ENCODE measurements around the gene NRXN3. TPM values are rescaled to one million over a fixed set of nuclear protein-coding genes. Genes with fewer than 3 reads are reported as not detected.

The NRXN3 gene
- total RNA-seq, 1 experiment from 2014 or later: 0.80 TPM

DNA sequence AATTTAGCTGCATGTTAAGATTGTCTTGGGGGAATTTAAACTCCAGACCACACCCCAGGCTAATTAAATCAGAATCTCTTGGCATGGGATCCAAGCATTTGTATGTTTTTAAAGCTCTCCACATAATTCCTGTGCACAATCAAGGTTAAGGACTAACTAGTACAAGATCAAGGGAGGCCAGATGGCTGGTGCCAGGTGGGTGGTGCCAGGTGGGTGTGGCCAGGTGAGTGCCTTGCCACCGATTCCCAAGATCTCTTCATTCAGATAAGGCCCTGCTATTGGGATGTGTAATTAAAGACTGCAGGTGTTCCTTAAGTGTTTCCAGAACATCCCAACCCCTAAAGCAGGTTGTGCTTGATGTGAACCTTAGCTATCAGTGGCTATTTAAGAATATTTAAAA, 75.1 kb downstream of the NRXN3 start:
- DNase-seq: no peak
- H3K4me3 ChIP-seq (ENCODE audit: insufficient read depth, low read depth, low read length): no peak overlapping the region
- H3K27me3 ChIP-seq (ENCODE audit: control insufficient read depth, insufficient read depth, low read length): no peaks in the 10 kb centered on the region
- H3K36me3 ChIP-seq (replicated peaks; ENCODE audit: control insufficient read depth, insufficient read depth, low read length): no peaks in the 10 kb centered on the region

DNA sequence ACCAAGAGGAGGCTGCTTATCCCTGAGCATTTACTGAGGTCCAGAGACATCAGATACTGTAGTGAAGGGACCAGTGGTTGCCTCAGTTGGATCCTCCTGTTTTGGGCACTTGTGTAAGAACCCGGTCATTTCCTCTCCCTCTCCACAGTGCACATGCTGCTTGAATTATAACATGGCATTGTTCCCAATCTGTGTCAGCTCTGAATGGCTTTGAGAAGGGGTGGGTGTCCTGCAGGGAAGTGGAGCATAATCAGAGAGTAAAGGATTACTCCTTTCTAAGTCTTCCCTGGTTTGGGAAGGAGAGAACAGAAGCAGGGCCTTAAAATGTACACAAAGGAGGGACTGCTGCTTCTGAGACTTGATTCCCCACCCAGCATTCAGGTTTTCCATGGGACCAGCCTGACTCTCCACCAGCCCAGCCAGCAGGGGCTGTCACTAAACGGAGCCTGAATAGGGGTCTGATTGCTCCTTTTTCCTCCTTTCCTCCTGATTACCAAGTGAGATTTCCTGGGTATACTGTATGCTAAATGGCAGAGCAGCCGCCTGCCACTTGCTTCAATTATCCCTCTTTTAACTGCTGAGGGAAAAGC, 78.4 kb downstream of the NRXN3 start:
- peak; percentile 38 for DNase-seq
- no peak overlapping the region for H3K4me3 ChIP-seq (ENCODE audit: insufficient read depth, low read depth, low read length)

DNA sequence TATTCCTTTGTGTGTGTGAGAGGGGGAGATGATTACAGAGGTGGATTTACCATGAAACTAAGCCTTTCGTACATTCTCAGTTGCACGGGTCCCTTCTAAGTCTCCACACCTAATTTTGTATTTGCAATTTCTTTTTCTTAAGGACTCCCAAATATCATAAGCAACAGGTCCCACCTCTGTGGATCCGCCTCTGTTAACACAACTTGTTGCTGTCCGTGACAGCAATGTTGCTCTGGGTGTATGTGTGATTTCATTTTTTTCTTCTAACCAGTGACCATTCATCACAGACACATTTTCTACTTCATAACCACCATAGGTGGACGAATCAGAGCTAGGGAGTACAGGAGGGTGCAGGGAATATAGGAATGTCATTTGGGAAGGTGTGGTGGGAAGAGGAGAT, 81.1 kb downstream of the NRXN3 start:
- no peaks in the 10 kb centered on the region for H3K27me3 ChIP-seq (ENCODE audit: control insufficient read depth, insufficient read depth, low read length)
- H3K4me3 ChIP-seq (ENCODE audit: insufficient read depth, low read depth, low read length): no peak overlapping the region
- H3K36me3 ChIP-seq (replicated peaks; ENCODE audit: control insufficient read depth, insufficient read depth, low read length): no peaks in the 10 kb centered on the region
- DNase-seq: no peak

More for the DNA sequence above, 78.4 kb downstream of the NRXN3 start:
- H3K27me3 ChIP-seq (ENCODE audit: control insufficient read depth, insufficient read depth, low read length): no peaks in the 10 kb centered on the region
- no peaks in the 10 kb centered on the region for H3K36me3 ChIP-seq (replicated peaks; ENCODE audit: control insufficient read depth, insufficient read depth, low read length)

DNA sequence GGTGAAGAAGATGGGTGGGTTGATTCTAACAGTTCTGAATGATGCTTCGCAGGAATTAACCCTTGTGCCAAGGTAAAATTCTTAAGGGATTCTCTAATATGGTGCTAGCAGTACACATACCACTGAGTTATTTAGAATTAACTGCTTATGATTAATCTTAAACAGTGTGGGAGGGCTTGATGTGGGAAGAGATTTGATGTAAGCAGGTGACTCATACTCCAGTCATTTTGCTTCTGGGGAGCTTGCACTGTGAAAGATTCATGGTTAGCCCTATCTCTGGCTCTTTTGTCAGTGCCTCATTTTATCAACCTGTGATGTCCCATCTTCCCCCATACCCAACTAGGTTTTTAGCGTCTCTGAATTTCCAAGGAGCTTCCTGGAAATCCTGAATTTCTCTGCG, 83.8 kb downstream of the NRXN3 start:
- no peak for DNase-seq
- Histone ChIP-seq H3K27me3 (ENCODE audit: control insufficient read depth, insufficient read depth, low read length) (no peaks in the 10 kb centered on the region), H3K4me3 (ENCODE audit: insufficient read depth, low read depth, low read length) (no peak overlapping the region), H3K36me3 (replicated peaks; ENCODE audit: control insufficient read depth, insufficient read depth, low read length) (no peaks in the 10 kb centered on the region)

DNA sequence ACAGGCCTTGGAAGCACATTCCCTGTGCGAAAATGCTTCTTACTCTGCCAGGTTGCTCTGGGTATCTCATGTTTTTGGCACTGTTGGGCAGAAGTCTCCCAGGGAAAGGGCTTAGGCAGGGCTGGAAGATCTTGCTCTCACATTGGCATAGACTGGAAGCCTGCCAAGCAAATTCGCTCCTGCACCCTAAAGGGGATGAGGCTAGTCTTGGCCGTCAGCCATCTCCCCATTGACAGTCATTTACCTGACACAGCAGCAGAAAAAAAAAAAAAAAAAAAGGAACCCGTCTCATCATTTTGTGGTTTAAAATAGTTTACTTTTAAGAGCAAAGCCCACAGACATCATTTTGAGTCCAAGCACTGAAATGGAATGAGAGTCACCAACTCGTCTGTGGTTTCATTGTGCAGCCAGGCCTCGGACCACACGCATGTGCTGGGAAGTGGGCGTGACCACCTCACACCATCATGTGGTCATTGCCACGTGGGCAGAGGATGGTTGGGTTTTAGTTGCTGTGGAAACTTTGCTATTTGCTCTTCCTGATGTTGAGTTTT, 84.8 kb downstream of the NRXN3 start:
- Histone ChIP-seq H3K36me3 (replicated peaks; ENCODE audit: control insufficient read depth, insufficient read depth, low read length) (no peaks in the 10 kb centered on the region), H3K27me3 (ENCODE audit: control insufficient read depth, insufficient read depth, low read length) (no peaks in the 10 kb centered on the region), H3K4me3 (ENCODE audit: insufficient read depth, low read depth, low read length) (no peak overlapping the region)
- DNase-seq: no peak

DNA sequence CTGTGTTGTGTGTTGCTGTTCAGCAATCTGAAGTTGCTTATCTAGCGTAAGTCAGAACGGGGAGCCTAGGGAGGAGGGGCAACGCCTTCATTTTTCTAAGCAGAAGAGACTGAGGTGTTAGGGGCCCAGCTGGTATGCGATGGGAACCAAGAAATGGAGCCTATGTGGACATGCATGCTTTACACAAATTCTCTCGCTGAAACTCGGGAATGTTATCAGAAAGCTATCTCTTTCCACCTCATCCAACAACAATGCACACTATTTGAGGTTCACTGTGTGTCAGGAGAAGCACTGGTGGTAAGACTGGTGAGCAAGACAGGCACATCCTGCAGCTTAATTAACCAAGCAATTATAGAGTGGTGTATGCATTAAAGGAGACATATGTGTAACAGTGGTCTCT, 89.7 kb downstream of the NRXN3 start:
- DNase-seq: no peak
- no peaks in the 10 kb centered on the region for H3K36me3 ChIP-seq (replicated peaks; ENCODE audit: control insufficient read depth, insufficient read depth, low read length)
- no peaks in the 10 kb centered on the region for H3K27me3 ChIP-seq (ENCODE audit: control insufficient read depth, insufficient read depth, low read length)
- no peak overlapping the region for H3K4me3 ChIP-seq (ENCODE audit: insufficient read depth, low read depth, low read length)

DNA sequence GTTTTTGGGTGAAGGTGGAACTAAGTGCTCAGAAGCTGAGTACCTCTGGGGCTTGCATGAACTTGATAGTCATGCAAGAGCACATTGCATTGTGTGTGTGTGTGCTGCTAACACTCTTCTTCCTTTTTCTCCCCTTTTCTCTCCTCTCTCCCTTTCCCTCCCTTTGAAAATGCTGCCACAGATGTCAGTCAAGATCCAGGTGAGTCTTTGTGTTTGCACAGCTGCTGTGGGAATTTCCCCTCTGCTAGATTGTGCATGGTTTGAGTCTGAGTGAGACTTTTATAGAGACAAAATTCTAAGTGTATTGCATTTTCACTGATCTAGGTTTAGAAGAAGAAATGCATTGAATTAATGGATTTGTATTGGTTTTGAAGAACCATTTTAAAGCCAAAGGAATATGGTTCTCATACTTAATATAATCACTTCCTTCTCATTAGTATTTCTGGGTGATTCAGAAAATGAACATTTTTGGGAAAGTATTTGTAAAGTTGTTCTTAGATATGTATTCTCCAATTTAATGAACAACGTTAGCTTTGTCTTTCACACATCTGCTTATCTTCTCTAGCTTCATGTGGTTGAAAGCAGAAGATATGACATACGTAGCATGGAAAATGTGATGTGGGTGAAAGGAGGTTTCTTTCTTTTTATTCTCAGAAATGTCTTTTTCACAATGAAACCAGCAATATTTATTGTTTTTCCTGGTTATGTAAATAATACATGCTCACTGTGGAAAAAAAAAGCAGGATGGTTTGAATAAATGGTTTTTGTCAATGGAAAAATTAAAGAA, 108.5 kb downstream of the NRXN3 start:
- Histone ChIP-seq H3K36me3 (replicated peaks; ENCODE audit: control insufficient read depth, insufficient read depth, low read length) (no peaks in the 10 kb centered on the region), H3K4me3 (ENCODE audit: insufficient read depth, low read depth, low read length) (no peak overlapping the region), H3K27me3 (ENCODE audit: control insufficient read depth, insufficient read depth, low read length) (no peaks in the 10 kb centered on the region)
- DNase-seq: peak; percentile 21

DNA sequence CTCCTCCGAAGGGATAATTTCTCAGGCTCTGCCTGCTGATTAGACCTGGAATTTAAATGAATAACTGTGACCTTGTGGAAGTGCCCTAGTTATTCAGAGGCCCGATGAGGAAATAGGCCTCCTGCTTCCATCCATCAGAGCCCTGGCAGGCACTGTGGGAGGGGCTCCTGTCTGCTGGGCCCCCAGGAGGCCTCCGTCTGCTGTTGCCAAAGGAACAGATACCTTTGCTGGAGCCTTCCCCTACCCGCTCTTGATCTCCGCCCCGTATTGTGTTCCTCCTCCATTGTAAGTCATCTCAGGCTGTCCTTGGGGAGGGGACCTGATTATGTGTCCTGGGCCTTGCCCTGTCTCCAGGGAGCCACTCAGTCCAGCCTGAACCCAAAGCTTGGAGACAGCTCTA, 112.3 kb downstream of the NRXN3 start:
- Histone ChIP-seq H3K36me3 (replicated peaks; ENCODE audit: control insufficient read depth, insufficient read depth, low read length) (no peaks in the 10 kb centered on the region), H3K27me3 (ENCODE audit: control insufficient read depth, insufficient read depth, low read length) (no peaks in the 10 kb centered on the region), H3K4me3 (ENCODE audit: insufficient read depth, low read depth, low read length) (no peak overlapping the region)
- no peak for DNase-seq

DNA sequence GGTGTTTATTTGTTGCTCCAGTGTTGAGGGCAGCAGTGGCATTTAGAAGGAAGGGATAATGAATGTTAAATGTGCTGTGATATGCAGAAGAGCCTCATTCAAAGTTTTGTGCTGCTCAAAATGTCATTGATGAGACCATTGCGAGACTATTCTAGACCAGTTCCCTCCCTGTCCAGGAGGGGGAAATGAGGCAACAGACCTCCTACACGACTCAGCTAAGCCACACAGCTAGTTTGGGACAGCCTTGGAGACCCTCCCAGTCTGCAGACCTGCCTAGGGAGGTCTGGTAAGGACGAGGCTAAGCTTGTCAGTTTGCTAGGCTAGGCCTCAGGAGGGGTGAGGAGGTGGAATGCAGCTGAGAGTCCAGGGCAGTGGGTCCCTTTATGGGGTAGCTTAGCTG, 116.0 kb downstream of the NRXN3 start:
- DNase-seq: no peak
- Histone ChIP-seq H3K27me3 (ENCODE audit: control insufficient read depth, insufficient read depth, low read length) (no peaks in the 10 kb centered on the region), H3K4me3 (ENCODE audit: insufficient read depth, low read depth, low read length) (no peak overlapping the region), H3K36me3 (replicated peaks; ENCODE audit: control insufficient read depth, insufficient read depth, low read length) (no peaks in the 10 kb centered on the region)

DNA sequence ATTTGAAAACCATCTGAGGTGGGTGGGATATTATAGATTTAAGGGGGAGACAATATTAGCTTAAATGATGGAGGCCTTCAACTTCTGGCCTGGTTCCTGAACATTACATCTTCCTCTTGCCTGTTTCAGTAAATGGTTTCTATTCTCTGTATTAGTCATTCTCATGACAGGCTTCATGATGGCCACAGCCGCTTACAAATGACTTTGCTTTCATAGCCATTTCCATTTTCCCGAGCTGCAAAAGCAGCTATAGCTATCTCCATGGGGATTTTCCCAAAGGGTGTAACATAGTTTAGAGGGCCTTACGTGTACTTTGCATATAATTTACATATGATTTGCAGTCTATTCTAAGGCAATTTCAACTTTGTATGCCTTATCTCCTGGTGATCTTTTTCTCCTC, 121.8 kb downstream of the NRXN3 start:
- H3K4me3 ChIP-seq (ENCODE audit: insufficient read depth, low read depth, low read length): no peak overlapping the region
- H3K36me3 ChIP-seq (replicated peaks; ENCODE audit: control insufficient read depth, insufficient read depth, low read length): no peaks in the 10 kb centered on the region
- DNase-seq: no peak
- no peaks in the 10 kb centered on the region for H3K27me3 ChIP-seq (ENCODE audit: control insufficient read depth, insufficient read depth, low read length)

DNA sequence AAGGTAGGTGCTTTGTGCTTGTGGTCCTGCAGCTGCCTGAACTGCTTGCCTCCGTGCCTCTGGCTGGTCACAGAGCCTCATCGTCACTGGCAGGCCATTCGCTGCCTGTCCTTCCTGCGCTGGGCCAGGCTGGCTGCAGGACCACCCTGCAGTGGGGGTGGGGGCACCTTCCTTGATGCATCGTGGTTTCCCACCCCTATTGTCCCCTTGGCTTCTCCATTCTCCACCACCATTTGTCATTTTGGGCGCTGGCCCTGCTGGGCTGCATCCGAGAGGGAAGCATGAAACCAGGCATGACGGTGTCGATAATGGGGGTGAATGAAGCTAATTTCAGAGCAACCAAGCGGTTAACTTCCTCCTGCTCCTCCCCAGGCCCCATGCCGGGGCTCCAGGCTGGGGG, 127.7 kb downstream of the NRXN3 start:
- no peaks in the 10 kb centered on the region for H3K27me3 ChIP-seq (ENCODE audit: control insufficient read depth, insufficient read depth, low read length)
- H3K4me3 ChIP-seq (ENCODE audit: insufficient read depth, low read depth, low read length): no peak overlapping the region
- H3K36me3 ChIP-seq (replicated peaks; ENCODE audit: control insufficient read depth, insufficient read depth, low read length): no peaks in the 10 kb centered on the region
- DNase-seq: peak; percentile 23

DNA sequence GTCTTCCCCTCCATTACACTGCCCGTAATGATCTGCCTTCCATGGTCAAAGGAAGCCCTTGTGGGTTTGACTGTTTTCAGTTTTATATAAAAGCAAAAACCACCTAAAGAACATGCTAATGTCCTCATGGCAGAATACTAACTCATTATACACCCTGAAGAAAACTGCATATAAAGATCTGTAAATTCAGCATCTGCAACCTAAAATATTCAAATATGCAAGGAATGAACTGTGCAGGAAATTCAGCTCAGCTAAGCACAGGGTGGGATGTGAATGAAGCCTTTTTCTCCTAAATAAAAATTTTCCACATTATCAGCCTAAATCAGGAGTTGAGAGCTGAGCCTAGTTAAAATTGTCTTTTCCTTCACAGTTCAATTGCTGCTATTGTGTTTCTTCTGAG, 128.1 kb downstream of the NRXN3 start:
- no peak for DNase-seq
- H3K36me3 ChIP-seq (replicated peaks; ENCODE audit: control insufficient read depth, insufficient read depth, low read length): no peaks in the 10 kb centered on the region
- H3K4me3 ChIP-seq (ENCODE audit: insufficient read depth, low read depth, low read length): no peak overlapping the region
- no peaks in the 10 kb centered on the region for H3K27me3 ChIP-seq (ENCODE audit: control insufficient read depth, insufficient read depth, low read length)

DNA sequence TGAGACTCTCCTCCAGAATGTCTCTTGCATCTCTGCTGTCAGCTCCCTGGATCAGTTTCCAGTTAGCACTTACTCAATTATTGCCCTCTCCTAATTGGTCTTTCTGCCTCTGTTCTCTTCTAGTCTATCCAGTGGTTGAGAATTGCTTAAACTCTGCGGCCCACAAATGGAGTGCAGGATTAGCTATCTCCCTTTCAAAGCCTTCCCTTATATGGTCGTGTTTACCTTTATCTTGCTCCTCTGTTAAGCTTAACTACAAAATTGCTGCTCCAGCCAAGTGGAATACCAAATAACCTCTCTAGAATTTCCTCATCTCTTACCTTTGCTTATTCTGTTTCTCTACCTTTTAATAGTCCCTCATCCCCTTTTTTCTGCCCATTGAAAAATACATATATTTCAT, 132.7 kb downstream of the NRXN3 start:
- no peaks in the 10 kb centered on the region for H3K27me3 ChIP-seq (ENCODE audit: control insufficient read depth, insufficient read depth, low read length)
- H3K4me3 ChIP-seq (ENCODE audit: insufficient read depth, low read depth, low read length): no peak overlapping the region
- no peaks in the 10 kb centered on the region for H3K36me3 ChIP-seq (replicated peaks; ENCODE audit: control insufficient read depth, insufficient read depth, low read length)
- no peak for DNase-seq

DNA sequence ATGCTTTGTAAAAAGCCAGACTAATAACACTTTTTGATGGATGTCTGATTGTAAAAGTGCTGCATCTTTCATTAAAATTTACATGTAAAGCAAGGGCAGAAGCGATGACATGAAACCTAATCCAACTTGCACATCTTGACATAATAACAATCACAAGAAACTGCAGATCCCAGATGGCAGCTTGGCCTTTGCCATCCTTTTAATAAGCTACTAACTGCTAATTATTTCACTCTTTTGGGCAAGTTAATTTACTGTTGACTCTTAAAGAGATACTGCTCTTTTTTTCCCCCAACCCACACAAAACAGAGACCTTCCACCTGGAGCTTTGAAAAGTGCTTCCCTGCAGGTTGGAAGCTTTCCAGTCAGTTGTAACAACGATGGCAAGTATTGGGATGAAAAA, 137.5 kb downstream of the NRXN3 start:
- no peaks in the 10 kb centered on the region for H3K36me3 ChIP-seq (replicated peaks; ENCODE audit: control insufficient read depth, insufficient read depth, low read length)
- no peaks in the 10 kb centered on the region for H3K27me3 ChIP-seq (ENCODE audit: control insufficient read depth, insufficient read depth, low read length)
- H3K4me3 ChIP-seq (ENCODE audit: insufficient read depth, low read depth, low read length): no peak overlapping the region
- DNase-seq: no peak

DNA sequence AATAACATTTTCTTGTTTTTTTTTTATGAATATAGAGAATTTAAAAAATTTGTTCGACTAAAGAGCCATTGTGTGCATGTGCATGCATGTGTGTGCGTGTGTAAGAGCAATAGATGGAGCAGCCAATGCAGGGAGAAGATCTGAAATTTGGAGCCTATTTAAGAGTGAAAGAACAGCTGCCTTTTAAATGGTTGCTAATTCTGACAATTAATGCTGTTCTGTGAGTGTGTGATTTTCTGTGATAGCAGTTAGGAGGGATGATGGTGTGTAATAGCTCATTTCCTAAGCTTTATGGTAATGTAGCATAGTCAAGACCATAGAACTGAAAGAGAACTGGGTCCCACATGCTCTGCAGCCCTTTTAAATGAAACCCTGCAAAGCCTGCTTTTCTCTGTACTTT, 137.9 kb downstream of the NRXN3 start:
- no peak for DNase-seq
- Histone ChIP-seq H3K27me3 (ENCODE audit: control insufficient read depth, insufficient read depth, low read length) (no peaks in the 10 kb centered on the region), H3K4me3 (ENCODE audit: insufficient read depth, low read depth, low read length) (no peak overlapping the region)

More for the DNA sequence above, 137.9 kb downstream of the NRXN3 start:
- H3K36me3 ChIP-seq (replicated peaks; ENCODE audit: control insufficient read depth, insufficient read depth, low read length): no peaks in the 10 kb centered on the region
